HG02870 (cell line): Measurements from ENCODE around the gene UNC5A.
A peak's percentile ranks its signal among the peaks of the same experiment; 100 is the strongest.

ENCODE experiments used
- ATAC-seq: cut with Tn5 transposase; IDR thresholded peaks from one replicate; pipeline ENCODE4 v1.9.1; 2021; ENCODE audit warnings: mild to moderate bottlenecking, moderate library complexity; ENCODE audit not compliant: unreplicated experiment

Gene UNC5A

GRCh38 chr5:176890455-176891330 is 80.3 kb downstream of the UNC5A start:
- ATAC-seq: no peak

- ATAC-seq: no peak
These were observed 81.1 kb downstream of the UNC5A start for GRCh38 chr5:176891331-176891958.

DNA sequence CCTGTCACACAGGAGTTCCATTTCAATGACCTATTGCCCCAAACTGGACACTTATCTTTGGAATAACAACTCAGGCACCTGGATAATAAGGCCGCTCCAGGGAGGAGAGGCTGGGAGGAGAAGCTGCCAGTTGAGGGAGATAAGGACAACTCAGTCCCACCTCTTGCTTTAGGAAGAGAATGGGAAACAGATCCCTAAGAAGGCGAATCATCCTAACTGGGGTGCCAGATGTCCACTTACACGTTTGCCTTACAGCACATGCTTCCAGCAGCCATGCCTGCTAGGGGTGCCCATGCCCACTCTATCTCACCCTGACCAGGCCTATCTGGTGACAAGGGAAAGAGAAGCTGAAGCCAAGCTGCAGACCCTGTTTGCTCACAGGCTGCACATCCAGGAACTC is 82.3 kb downstream of the UNC5A start:
- ATAC-seq: no peak

DNA sequence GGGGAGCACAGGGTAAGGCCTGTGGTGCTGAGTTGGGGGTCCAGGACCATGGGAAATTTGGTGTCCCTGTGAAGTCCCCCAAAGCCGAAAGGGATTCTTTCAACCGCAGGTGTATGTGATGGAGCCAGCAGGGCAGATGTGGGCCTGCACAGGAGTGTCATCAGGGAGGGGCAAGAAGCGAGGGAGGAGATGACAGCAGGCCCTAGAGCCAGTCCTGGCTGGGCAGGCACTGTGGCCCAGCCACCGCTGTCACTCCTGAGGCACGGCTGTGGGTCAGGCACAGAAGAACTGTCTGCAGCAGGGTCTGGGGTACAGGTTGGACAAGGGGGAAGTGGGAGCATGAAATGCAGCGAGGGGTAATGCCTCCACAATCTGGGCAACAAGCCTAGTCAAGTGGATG is 83.9 kb downstream of the UNC5A start:
- no peak for ATAC-seq

DNA sequence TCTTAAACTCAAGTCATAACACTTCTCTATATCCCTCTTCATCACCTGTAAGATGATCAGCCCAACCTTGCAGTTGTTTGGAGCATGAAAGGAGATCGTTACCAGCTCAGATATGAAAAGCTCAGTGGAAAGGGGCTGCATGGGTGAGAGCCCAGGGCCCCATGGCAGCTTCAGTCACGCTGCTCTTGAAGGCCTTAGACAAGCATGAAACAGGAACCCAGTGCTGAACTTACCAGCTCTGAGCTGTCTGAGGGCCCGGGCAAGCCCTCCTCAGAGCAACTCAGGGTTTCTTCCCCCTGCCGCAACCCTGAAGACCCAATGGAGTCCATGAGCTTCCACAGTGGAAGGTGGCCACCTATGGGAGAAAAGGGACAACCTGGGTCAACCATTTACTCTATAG is 85.5 kb downstream of the UNC5A start:
- ATAC-seq: no peak

GRCh38 chr5:176897263-176897662 is 86.9 kb downstream of the UNC5A start:
- ATAC-seq: no peak

- ATAC-seq: no peak
These were observed 89.0 kb downstream of the UNC5A start, which contains the start of gene HK3 for GRCh38 chr5:176899296-176899891. Gene HK3, minus strand, starts transcription at chr5:176899346. Its CDS starts 3,187 bp downstream, at chr5:176896159.

DNA sequence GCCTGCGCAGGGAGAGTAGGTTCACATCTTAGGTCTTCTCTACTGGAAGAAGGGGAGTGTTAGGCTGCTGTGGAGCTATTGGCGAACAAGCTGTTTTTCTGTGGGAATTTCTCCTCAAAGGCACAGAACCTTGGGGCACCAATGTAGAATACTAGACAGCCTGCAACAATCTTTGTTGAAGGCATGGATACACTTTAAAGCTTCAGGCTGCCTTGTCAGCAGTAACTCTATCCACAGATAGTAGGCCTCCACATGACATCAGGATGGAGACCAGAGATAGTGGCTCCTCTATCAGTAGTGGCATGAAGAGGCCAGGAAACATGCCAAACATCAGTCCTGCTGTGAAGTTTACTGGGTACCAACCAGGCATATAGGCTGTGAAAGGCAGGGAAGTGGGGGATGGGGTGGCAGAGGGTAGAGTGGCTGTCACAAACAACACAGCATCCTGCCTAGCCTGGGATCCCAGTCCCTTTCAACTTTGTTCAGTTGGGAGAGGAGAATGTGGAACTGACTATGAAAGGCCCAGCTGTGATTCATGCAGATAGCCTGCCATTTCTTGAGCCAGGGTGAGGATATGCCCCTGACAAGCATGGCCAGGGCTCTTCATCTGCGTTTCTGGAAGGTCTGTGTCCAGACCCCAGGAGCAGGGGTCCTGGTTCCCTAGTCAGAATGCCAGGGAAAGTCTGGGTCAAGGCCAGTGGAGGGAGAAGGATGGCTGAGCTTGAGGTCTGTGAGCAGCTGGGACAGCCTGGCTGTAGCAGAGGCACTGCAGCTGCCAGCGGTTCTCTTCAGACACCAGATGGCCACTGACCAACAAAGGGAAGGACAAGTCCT is 89.8 kb downstream of the UNC5A start:
- no peak for ATAC-seq

- ATAC-seq: no peak
These were observed 90.4 kb downstream of the UNC5A start for GRCh38 chr5:176900780-176901204.

GRCh38 chr5:176901260-176902101 is 91.1 kb downstream of the UNC5A start:
- ATAC-seq: peak; percentile 76

- ATAC-seq: no peak
These were observed 91.9 kb downstream of the UNC5A start for GRCh38 chr5:176902102-176902814.

GRCh38 chr5:176902911-176903664 is 92.7 kb downstream of the UNC5A start:
- no peak for ATAC-seq

GRCh38 chr5:176904276-176904675 is 93.9 kb downstream of the UNC5A start:
- ATAC-seq: no peak

DNA sequence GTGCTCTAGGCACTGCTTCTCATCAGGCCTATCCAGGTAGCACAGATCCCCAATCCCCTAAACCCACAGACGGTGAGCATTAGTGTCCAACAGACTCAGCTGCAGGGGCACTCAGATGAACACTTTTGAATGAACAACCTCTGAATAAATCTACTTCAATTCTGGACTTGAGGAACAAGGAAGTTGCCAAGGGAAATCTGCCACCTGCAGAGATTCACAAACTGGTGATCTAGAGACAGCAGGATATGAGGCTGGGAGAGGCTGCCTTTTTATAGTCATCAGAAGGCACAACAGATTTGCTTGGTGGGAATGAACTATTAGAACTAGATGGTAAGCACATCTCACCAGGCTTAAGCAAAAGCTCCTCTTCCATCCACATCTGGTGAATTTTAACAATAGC is 95.8 kb downstream of the UNC5A start:
- no peak for ATAC-seq

- ATAC-seq: no peak
These were observed 96.4 kb downstream of the UNC5A start for GRCh38 chr5:176906796-176907195.

DNA sequence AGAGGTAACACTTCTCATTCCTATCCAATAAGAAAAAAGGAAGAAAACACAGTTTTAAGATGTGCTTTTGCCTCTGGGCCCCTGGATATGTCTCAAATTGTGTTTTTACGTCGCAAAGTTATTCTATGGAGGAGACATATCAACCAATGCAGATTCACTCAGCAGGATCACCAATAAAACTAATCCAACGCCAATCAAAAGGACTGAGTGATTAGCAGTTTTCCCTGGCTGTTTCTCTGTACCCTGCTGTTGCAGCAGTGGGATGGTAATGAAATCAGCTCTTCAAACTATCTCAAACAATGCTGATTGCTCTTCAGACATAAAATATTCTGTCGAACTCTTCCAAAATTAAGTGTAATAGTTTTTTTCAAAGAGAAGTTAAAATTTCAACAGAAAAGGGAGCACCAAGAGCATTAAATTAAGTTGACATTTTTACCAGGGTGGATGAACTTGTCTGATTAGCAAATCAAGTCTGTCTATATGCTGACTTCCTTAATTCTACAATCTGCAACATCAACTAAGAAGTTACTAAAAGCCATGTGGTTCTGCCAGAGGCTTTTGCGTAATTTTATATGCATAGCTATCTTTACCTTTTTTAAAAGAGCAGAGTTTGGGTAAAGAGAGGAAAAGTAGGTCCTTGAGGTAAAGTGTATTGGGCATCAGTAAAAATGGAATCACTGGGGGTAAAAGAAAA is 98.5 kb downstream of the UNC5A start:
- no peak for ATAC-seq

DNA sequence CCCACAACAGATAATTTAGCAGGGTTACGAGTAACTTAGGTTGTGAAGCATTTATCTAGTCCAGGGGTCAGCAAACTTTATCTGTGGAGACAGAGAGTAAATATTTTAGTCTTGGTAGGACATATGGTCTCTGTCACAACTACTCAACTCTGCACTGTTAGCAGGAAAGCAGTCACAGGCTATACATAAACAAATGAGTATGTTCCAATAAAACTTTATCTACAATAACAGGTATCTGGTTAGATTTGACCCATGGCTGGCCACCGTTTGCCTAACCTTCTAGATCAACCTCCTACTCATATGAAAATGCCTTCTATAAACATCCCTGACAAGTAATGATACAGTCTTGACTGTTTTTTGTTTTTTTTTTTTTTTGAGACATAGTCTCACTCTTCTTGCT is 101.8 kb downstream of the UNC5A start:
- no peak for ATAC-seq

DNA sequence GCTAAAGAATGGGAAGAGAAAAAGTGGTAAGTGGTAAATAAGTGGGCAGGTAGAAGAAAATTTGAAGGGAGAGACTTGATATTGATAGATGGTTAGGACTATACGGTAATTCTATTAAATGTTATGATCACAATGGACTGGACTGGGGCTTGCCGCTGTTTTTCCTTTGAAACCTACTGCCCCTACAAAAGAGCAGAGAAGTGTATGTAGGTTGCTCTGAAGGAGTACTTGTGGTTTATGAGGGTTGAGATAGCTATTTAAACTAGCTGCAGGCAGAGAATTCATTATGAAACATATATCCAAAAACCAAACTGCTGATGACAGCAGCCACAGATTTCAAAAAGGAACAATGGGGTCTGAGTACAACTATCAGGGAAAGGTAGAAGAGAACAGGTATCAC is 105.5 kb downstream of the UNC5A start:
- no peak for ATAC-seq
